Measurements from ENCODE around the gene PRPF6. TPM values are rescaled to one million over a fixed set of nuclear protein-coding genes. Genes with fewer than 3 reads are reported as not detected.

PRPF6 gene
- total RNA-seq, 1 donor from 2014 or later = 51.9 TPM

DNA sequence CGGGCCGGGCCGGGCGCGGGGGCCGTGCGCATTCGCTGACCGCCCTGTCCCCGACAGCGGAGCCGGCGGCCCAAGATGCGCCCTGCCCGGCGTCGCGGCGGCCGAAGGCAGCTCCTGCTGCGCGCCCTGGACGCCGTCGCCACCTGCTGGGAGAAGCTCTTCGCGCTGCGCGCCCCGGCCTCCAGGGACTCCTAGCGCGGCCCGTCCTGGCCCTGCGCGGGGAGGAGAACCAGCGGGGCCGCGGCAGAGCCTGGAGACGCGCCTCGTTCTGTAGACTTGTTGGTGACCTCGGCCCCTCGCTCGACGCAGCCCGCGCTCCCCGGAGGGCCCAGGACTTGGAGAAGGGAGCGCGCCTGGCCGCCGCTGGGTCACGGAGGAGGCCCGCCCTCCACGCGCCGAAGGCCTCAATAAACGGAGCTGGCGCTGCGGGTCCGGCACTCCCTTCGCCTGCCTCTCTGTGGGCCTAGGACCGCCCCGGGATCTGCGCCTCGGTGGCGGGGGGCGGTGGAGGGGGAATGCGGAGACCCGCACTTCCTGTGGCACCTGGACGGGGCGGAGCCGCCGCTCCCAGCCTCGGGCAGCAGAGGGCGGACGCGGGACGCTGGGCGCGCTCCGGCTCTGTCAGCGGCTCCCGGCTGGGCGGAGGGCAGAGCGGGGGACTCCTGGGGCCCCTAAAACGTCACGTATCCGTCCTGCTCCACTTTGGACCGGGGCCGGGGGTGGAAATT lies 57.8 kb downstream of the PRPF6 start:
- H3F3A ChIP-seq (ENCODE audit: low read depth) = peaks cover 18% of the 10 kb centered on the region
- H3K9ac ChIP-seq = no peak overlapping the region
- Mint-ChIP-seq H3K9me3 (no peaks in the 10 kb centered on the region), H3K36me3 (peaks cover 3% of the 10 kb centered on the region), H3K4me3 (peak overlapping the region; percentile 81), H3K4me1 (peaks cover 21% of the 10 kb centered on the region), H3K27me3 (ENCODE audit: insufficient read depth, low read depth) (peaks cover 50% of the 10 kb centered on the region), H3K27ac (no peak overlapping the region)
- peaks cover 47% of the 10 kb centered on the region for H4K20me1 ChIP-seq (ENCODE audit: low read depth)
- H3K9me3 ChIP-seq (ENCODE audit: low read depth) = no peaks in the 10 kb centered on the region
- H3K27ac ChIP-seq = no peak overlapping the region
- H3K4me3 ChIP-seq = peak overlapping the region; percentile 60
- no peaks in the 10 kb centered on the region for H3K79me2 ChIP-seq (ENCODE audit: low read depth)
- TF ChIP-seq CTCF (IDR thresholded peaks at IDR 0.05) = peak; percentile 70
- peak; percentile 97 for TF ChIP-seq EZH2 (IDR thresholded peaks at IDR 0.05)
- peak; percentile 75 for TF ChIP-seq EZH2phosphoT487 (IDR thresholded peaks at IDR 0.05)
- peak overlapping the region; percentile 88 for H3K4me2 ChIP-seq
- no peaks in the 10 kb centered on the region for H3K36me3 ChIP-seq
- H2AFZ ChIP-seq (replicated peaks) = peak overlapping the region; percentile 91
- peaks cover 76% of the 10 kb centered on the region for H3K27me3 ChIP-seq
- DNase-seq (ENCODE audit: low spot score) = peak; percentile 89
- peaks cover 31% of the 10 kb centered on the region for H3K4me1 ChIP-seq

DNA sequence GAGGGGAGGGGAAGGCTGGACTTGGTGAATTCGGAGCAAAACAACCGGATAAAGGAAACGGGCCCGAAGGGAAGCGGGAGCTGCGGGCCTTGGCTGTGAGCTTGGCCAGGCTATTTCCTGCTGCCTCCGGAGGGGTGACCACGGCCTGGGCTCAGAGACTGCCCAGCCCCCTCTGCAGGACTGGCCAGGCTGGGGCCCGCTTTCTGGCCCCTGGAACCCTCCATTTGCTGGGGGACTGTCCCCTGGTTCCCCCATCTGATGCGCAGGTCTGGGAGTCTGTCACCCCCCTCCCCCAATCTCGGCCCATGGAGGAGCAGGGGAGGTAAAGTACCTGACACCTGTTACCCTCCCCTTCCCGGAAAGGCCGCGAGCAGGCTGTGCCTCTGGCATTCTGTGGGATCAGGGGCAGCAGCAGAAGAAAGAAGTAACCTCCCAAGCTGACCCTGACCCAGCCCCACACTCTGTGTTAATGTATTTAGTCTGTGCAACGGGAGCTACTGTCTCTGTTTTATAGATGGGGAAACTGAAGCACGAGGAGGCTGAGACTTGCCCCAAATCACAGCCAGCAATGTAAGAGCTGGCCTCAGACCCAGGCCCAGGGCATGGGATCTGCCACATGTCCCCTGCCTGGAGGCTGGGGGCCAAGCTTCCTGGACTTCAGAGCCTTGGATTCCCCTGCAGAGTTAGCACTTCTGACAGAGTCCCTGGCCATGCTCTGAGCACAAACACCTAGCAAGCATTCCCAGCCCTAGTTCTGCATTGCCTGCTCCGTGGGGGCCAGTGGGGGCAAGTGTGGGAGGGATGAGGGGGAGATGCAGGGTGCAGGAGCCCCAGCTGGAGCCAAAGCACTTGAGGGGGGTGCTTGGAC lies 58.6 kb downstream of the PRPF6 start:
- peaks cover 21% of the 10 kb centered on the region for H3K4me1 Mint-ChIP-seq
- no peak for TF ChIP-seq CTCF (IDR thresholded peaks at IDR 0.05)
- no peak for TF ChIP-seq EZH2 (IDR thresholded peaks at IDR 0.05)
- no peak for TF ChIP-seq EZH2phosphoT487 (IDR thresholded peaks at IDR 0.05)
- Histone ChIP-seq H3K4me3 (peak overlapping the region; percentile 60), H3K9me3 (ENCODE audit: low read depth) (no peaks in the 10 kb centered on the region), H3K27ac (no peak overlapping the region), H3K4me1 (peaks cover 31% of the 10 kb centered on the region), H3K9ac (no peak overlapping the region), H3K4me2 (peak overlapping the region; percentile 88), H3K36me3 (no peaks in the 10 kb centered on the region), H3K27me3 (peaks cover 84% of the 10 kb centered on the region), H3K79me2 (ENCODE audit: low read depth) (no peaks in the 10 kb centered on the region), H2AFZ (replicated peaks) (no peak overlapping the region), H4K20me1 (ENCODE audit: low read depth) (peaks cover 47% of the 10 kb centered on the region), H3F3A (ENCODE audit: low read depth) (peaks cover 24% of the 10 kb centered on the region)
- H3K36me3 Mint-ChIP-seq = peaks cover 3% of the 10 kb centered on the region
- peak overlapping the region; percentile 81 for H3K4me3 Mint-ChIP-seq
- no peaks in the 10 kb centered on the region for H3K9me3 Mint-ChIP-seq
- H3K27ac Mint-ChIP-seq = no peak overlapping the region
- peaks cover 55% of the 10 kb centered on the region for H3K27me3 Mint-ChIP-seq (ENCODE audit: insufficient read depth, low read depth)
- no peak for DNase-seq (ENCODE audit: low spot score)

DNA sequence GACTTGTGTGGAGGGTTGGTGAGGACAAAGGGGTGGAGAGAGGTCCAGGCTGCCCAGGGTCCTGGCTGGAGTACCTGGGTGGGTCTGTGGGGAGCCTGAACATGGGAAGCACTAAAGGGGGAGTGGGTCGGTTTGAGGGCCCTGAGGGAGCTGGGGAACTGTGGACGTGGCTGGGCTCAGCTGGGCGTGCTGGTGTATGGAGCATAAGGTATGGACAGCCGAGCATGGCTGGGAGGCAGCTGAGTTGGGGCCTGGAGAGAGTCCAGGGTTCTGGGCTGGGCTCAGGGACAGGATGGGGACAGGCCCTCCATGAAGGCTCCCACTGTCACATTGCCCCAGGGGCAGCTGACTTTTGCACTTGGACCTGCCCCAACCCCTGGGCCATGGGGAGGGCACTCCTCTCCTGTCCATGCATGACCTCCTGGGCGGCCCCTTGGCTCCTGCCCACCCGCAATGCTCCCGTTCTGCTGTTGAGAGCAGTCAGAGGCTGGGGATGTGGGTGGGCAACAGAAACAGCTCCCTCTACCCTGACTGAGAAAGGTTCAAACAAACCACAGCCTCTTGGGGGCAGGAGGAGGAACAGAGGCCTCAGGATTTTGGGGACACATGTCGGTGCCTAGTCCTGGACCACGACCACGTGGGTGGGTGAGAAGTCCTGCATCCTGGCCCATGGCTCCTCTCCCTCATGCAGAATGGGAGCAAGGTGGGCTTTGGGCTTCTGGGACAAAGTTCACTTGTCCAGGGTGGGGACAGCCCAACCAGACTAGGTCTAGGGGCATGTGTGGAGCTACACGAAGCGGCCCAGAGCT lies 59.5 kb downstream of the PRPF6 start:
- H4K20me1 ChIP-seq (ENCODE audit: low read depth) = peaks cover 41% of the 10 kb centered on the region
- no peak overlapping the region for H3K4me3 ChIP-seq
- Mint-ChIP-seq H3K36me3 (no peaks in the 10 kb centered on the region), H3K27ac (no peak overlapping the region), H3K4me3 (peak overlapping the region; percentile 81), H3K9me3 (no peaks in the 10 kb centered on the region), H3K27me3 (ENCODE audit: insufficient read depth, low read depth) (peaks cover 59% of the 10 kb centered on the region), H3K4me1 (peaks cover 16% of the 10 kb centered on the region)
- no peak overlapping the region for H2AFZ ChIP-seq (replicated peaks)
- H3K4me1 ChIP-seq = peaks cover 33% of the 10 kb centered on the region
- H3K27ac ChIP-seq = no peak overlapping the region
- H3K9me3 ChIP-seq (ENCODE audit: low read depth) = no peaks in the 10 kb centered on the region
- no peak for TF ChIP-seq CTCF (IDR thresholded peaks at IDR 0.05)
- no peak for TF ChIP-seq EZH2 (IDR thresholded peaks at IDR 0.05)
- TF ChIP-seq EZH2phosphoT487 (IDR thresholded peaks at IDR 0.05) = no peak
- H3K79me2 ChIP-seq (ENCODE audit: low read depth) = no peaks in the 10 kb centered on the region
- H3F3A ChIP-seq (ENCODE audit: low read depth) = peaks cover 19% of the 10 kb centered on the region
- H3K9ac ChIP-seq = no peak overlapping the region
- peaks cover 94% of the 10 kb centered on the region for H3K27me3 ChIP-seq
- no peak for DNase-seq (ENCODE audit: low spot score)
- H3K4me2 ChIP-seq = no peak overlapping the region
- no peaks in the 10 kb centered on the region for H3K36me3 ChIP-seq
